Activated CD4-positive, alpha-beta memory T cell treated with anti-CD3 and anti-CD28 coated beads, Interleukin-2, amount 10 ng/mL, durations not matched to agents 7 days and 5 days (primary cell): Measurements from ENCODE around the gene ALB. TPM values are rescaled to one million over a fixed set of nuclear protein-coding genes. Genes with fewer than 3 reads are reported as not detected.

ENCODE experiments used
- CTCF ChIA-PET: fragments of 350-600 bp; sonication (Branson Sonifier 250); formaldehyde crosslinking; loops from one replicate; lab custom pipeline; 2021; ENCODE audit warnings: antibody characterized with exemption, inconsistent platforms; lab: Charles Lee
- POLR2A ChIA-PET: fragments of 350-600 bp; sonication (Branson Sonifier 250); formaldehyde crosslinking; loops from one replicate; lab custom pipeline; 2021; ENCODE audit warnings: antibody characterized with exemption; lab: Charles Lee
- DNase-seq: peaks from one replicate; pipeline ENCODE4 v3.0.0-alpha.2; 2020
- H3K27ac Mint-ChIP-seq: one replicate; pipeline ENCODE4 v1.8.0; 2021; ENCODE audit warnings: mild to moderate bottlenecking, mixed read lengths
- H3K27me3 Mint-ChIP-seq: one replicate; pipeline ENCODE4 v1.8.0; 2021; ENCODE audit warnings: mixed read lengths
- H3K36me3 Mint-ChIP-seq: one replicate; pipeline ENCODE4 v1.8.0; 2021; ENCODE audit warnings: low read depth, mixed read lengths
- H3K4me1 Mint-ChIP-seq: one replicate; pipeline ENCODE4 v1.8.0; 2021; ENCODE audit warnings: mixed read lengths
- H3K4me3 Mint-ChIP-seq: one replicate; pipeline ENCODE4 v1.8.0; 2021; ENCODE audit warnings: mild to moderate bottlenecking, mixed read lengths
- H3K9me3 Mint-ChIP-seq: one replicate; pipeline ENCODE4 v1.8.0; 2021; ENCODE audit warnings: mixed read lengths
- total RNA-seq, 2 experiments: library from RNA; stranded (reverse); gene quantifications; one replicate each; pipeline ENCODE4 v1.2.3, GENCODE V29; 2021

Gene ALB
- total RNA-seq, 2 experiments from 2014 or later: not detected

- Mint-ChIP-seq H3K4me3 (no peak overlapping the region), H3K9me3 (no peaks in the 10 kb centered on the region), H3K27ac (no peak overlapping the region), H3K27me3 (peaks cover 2% of the 10 kb centered on the region), H3K4me1 (no peaks in the 10 kb centered on the region), H3K36me3 (no peaks in the 10 kb centered on the region)
- no peak for DNase-seq
- CTCF ChIA-PET: no interaction called here
- POLR2A ChIA-PET: no interaction called here
Observed at GRCh38 chr4:73411731-73412414, 7.8 kb downstream of the ALB start.

DNA sequence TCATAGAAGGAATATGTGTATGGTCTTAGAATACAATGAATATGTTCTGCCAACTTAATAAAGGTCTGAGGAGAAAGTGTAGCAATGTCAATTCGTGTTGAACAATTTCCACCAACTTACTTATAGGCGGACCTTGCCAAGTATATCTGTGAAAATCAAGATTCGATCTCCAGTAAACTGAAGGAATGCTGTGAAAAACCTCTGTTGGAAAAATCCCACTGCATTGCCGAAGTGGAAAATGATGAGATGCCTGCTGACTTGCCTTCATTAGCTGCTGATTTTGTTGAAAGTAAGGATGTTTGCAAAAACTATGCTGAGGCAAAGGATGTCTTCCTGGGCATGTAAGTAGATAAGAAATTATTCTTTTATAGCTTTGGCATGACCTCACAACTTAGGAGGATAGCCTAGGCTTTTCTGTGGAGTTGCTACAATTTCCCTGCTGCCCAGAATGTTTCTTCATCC lies 9.2 kb downstream of the ALB start:
- H3K36me3 Mint-ChIP-seq: no peaks in the 10 kb centered on the region
- DNase-seq: no peak
- H3K27me3 Mint-ChIP-seq: peaks cover 2% of the 10 kb centered on the region
- H3K4me3 Mint-ChIP-seq: no peak overlapping the region
- no peak overlapping the region for H3K27ac Mint-ChIP-seq
- ChIA-PET CTCF (no interaction called here), POLR2A (no interaction called here)
- H3K4me1 Mint-ChIP-seq: no peaks in the 10 kb centered on the region
- no peaks in the 10 kb centered on the region for H3K9me3 Mint-ChIP-seq

DNA sequence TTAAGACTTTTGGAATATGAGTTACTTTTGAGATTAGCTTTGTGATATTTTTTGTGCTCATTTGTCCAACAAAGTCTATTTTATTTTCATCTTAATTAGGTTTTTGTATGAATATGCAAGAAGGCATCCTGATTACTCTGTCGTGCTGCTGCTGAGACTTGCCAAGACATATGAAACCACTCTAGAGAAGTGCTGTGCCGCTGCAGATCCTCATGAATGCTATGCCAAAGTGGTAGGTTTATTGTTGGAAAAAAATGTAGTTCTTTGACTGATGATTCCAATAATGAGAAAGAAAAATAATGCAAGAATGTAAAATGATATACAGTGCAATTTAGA lies 10.8 kb downstream of the ALB start:
- ChIA-PET CTCF (no interaction called here), POLR2A (no interaction called here)
- no peaks in the 10 kb centered on the region for H3K27me3 Mint-ChIP-seq
- no peaks in the 10 kb centered on the region for H3K4me1 Mint-ChIP-seq
- no peaks in the 10 kb centered on the region for H3K36me3 Mint-ChIP-seq
- no peak overlapping the region for H3K27ac Mint-ChIP-seq
- H3K9me3 Mint-ChIP-seq: no peaks in the 10 kb centered on the region
- H3K4me3 Mint-ChIP-seq: no peak overlapping the region
- no peak for DNase-seq

GRCh38 chr4:73415807-73416238 lies 11.7 kb downstream of the ALB start:
- CTCF ChIA-PET: no interaction called here
- POLR2A ChIA-PET: no interaction called here
- no peak overlapping the region for H3K27ac Mint-ChIP-seq
- no peak for DNase-seq
- no peak overlapping the region for H3K4me3 Mint-ChIP-seq
- no peaks in the 10 kb centered on the region for H3K27me3 Mint-ChIP-seq
- H3K9me3 Mint-ChIP-seq: no peaks in the 10 kb centered on the region
- no peaks in the 10 kb centered on the region for H3K36me3 Mint-ChIP-seq
- no peaks in the 10 kb centered on the region for H3K4me1 Mint-ChIP-seq

DNA sequence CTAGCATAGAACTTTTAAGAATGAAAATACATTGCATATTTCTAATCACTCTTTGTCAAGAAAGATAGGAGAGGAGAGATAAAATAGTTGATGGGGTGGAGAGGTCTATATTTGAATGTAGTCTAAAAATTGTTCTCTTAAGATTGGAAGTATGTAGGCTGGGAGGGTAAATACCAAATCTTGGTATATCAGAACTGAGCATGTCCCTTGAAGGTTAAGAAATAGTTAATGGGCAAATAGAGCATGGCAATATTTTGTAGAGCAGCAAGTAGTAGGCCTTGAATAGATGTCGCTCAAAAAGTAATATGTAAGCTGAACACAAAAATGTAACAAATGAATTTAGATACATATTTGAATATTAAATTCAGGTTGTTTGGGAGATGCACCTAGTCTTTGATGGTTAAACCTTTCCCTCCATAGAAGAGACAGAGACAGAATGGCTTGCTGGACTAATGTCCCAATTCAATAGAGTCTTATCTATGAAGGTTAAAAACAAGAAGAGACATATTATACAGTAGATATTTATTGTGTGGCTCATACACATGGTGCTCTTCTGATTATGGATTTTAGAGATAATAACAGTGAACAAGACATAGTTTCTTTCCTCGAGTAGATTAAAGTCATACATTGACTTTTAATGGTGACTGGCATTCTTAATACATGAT lies 12.5 kb downstream of the ALB start:
- Mint-ChIP-seq H3K4me3 (no peak overlapping the region), H3K27me3 (no peaks in the 10 kb centered on the region), H3K27ac (no peak overlapping the region), H3K36me3 (no peaks in the 10 kb centered on the region), H3K9me3 (no peaks in the 10 kb centered on the region), H3K4me1 (no peaks in the 10 kb centered on the region)
- DNase-seq: no peak
- CTCF ChIA-PET: no interaction called here
- POLR2A ChIA-PET: no interaction called here

DNA sequence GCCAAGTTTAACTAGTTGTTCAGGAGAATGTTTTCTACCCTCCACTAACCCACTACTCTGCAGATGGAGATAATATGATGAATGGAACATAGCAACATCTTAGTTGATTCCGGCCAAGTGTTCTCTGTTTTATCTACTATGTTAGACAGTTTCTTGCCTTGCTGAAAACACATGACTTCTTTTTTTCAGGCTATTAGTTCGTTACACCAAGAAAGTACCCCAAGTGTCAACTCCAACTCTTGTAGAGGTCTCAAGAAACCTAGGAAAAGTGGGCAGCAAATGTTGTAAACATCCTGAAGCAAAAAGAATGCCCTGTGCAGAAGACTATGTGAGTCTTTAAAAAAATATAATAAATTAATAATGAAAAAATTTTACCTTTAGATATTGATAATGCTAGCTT lies 13.3 kb downstream of the ALB start:
- no peaks in the 10 kb centered on the region for H3K36me3 Mint-ChIP-seq
- H3K9me3 Mint-ChIP-seq: no peaks in the 10 kb centered on the region
- no peaks in the 10 kb centered on the region for H3K27me3 Mint-ChIP-seq
- DNase-seq: no peak
- H3K27ac Mint-ChIP-seq: no peak overlapping the region
- POLR2A ChIA-PET: no interaction called here
- CTCF ChIA-PET: no interaction called here
- H3K4me1 Mint-ChIP-seq: no peaks in the 10 kb centered on the region
- H3K4me3 Mint-ChIP-seq: no peak overlapping the region

DNA sequence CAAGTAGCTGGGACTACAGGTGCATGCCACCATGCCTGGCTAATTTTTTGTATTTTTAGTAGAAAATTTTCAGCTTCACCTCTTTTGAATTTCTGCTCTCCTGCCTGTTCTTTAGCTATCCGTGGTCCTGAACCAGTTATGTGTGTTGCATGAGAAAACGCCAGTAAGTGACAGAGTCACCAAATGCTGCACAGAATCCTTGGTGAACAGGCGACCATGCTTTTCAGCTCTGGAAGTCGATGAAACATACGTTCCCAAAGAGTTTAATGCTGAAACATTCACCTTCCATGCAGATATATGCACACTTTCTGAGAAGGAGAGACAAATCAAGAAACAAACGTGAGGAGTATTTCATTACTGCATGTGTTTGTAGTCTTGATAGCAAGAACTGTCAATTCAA lies 13.9 kb downstream of the ALB start:
- Mint-ChIP-seq H3K4me1 (no peaks in the 10 kb centered on the region), H3K9me3 (no peaks in the 10 kb centered on the region), H3K27me3 (no peaks in the 10 kb centered on the region), H3K4me3 (no peak overlapping the region), H3K36me3 (no peaks in the 10 kb centered on the region), H3K27ac (no peak overlapping the region)
- CTCF ChIA-PET: no interaction called here
- no peak for DNase-seq
- POLR2A ChIA-PET: no interaction called here

DNA sequence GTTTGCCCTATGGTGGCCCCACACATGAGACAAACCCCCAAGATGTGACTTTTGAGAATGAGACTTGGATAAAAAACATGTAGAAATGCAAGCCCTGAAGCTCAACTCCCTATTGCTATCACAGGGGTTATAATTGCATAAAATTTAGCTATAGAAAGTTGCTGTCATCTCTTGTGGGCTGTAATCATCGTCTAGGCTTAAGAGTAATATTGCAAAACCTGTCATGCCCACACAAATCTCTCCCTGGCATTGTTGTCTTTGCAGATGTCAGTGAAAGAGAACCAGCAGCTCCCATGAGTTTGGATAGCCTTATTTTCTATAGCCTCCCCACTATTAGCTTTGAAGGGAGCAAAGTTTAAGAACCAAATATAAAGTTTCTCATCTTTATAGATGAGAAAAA lies 14.6 kb downstream of the ALB start:
- no peaks in the 10 kb centered on the region for H3K36me3 Mint-ChIP-seq
- no peaks in the 10 kb centered on the region for H3K9me3 Mint-ChIP-seq
- no peaks in the 10 kb centered on the region for H3K27me3 Mint-ChIP-seq
- no peak overlapping the region for H3K4me3 Mint-ChIP-seq
- no peak for DNase-seq
- POLR2A ChIA-PET: no interaction called here
- no peak overlapping the region for H3K27ac Mint-ChIP-seq
- CTCF ChIA-PET: no interaction called here
- no peaks in the 10 kb centered on the region for H3K4me1 Mint-ChIP-seq

GRCh38 chr4:73419106-73420038 lies 15.3 kb downstream of the ALB start:
- H3K4me3 Mint-ChIP-seq: no peak overlapping the region
- no peak overlapping the region for H3K27ac Mint-ChIP-seq
- no peaks in the 10 kb centered on the region for H3K36me3 Mint-ChIP-seq
- DNase-seq: no peak
- ChIA-PET CTCF (interaction anchor here (0.6 kb wide), 1 partner anchor 1548 kb away, joined by 3 read pairs; no protein-coding TSS in a partner anchor), POLR2A (no interaction called here)
- H3K9me3 Mint-ChIP-seq: no peaks in the 10 kb centered on the region
- no peaks in the 10 kb centered on the region for H3K27me3 Mint-ChIP-seq
- H3K4me1 Mint-ChIP-seq: no peaks in the 10 kb centered on the region

DNA sequence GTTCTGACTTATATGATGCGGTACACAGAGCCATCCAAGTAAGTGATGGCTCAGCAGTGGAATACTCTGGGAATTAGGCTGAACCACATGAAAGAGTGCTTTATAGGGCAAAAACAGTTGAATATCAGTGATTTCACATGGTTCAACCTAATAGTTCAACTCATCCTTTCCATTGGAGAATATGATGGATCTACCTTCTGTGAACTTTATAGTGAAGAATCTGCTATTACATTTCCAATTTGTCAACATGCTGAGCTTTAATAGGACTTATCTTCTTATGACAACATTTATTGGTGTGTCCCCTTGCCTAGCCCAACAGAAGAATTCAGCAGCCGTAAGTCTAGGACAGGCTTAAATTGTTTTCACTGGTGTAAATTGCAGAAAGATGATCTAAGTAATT lies 16.5 kb downstream of the ALB start:
- ChIA-PET POLR2A (no interaction called here), CTCF (no interaction called here)
- no peaks in the 10 kb centered on the region for H3K36me3 Mint-ChIP-seq
- no peaks in the 10 kb centered on the region for H3K27me3 Mint-ChIP-seq
- no peak overlapping the region for H3K4me3 Mint-ChIP-seq
- no peak for DNase-seq
- H3K9me3 Mint-ChIP-seq: no peaks in the 10 kb centered on the region
- no peak overlapping the region for H3K27ac Mint-ChIP-seq
- H3K4me1 Mint-ChIP-seq: no peaks in the 10 kb centered on the region

- H3K27me3 Mint-ChIP-seq: no peaks in the 10 kb centered on the region
- DNase-seq: no peak
- ChIA-PET CTCF (no interaction called here), POLR2A (no interaction called here)
- no peaks in the 10 kb centered on the region for H3K4me1 Mint-ChIP-seq
- H3K36me3 Mint-ChIP-seq: no peaks in the 10 kb centered on the region
- H3K4me3 Mint-ChIP-seq: no peak overlapping the region
- no peaks in the 10 kb centered on the region for H3K9me3 Mint-ChIP-seq
- H3K27ac Mint-ChIP-seq: no peak overlapping the region
Observed at GRCh38 chr4:73421708-73422457, 17.8 kb downstream of the ALB start.

GRCh38 chr4:73422458-73422752 lies 18.3 kb downstream of the ALB start:
- Mint-ChIP-seq H3K4me1 (no peaks in the 10 kb centered on the region), H3K27me3 (no peaks in the 10 kb centered on the region), H3K9me3 (no peaks in the 10 kb centered on the region), H3K27ac (no peak overlapping the region), H3K36me3 (no peaks in the 10 kb centered on the region), H3K4me3 (no peak overlapping the region)
- CTCF ChIA-PET: no interaction called here
- DNase-seq: no peak
- POLR2A ChIA-PET: no interaction called here

DNA sequence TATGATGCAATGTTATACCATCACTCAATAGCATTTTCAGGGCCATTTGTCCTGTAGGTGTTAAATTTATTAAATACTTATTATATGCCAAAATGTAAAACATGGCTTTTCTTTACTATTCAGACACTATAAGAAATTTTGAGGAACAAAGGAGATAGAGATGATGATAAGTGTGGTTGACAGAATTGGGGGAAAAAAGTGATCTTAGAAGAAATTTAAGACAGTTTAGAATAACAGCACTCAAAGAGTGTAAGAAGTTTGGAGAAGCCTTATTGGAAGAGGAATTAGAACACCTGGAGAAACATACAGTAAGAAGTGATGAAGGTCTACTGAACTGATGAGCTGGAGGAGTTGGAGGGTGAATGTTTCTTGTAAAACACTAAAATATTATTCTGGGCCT lies 19.1 kb downstream of the ALB start:
- ChIA-PET CTCF (no interaction called here), POLR2A (no interaction called here)
- Mint-ChIP-seq H3K27ac (no peak overlapping the region), H3K9me3 (no peaks in the 10 kb centered on the region), H3K4me1 (no peaks in the 10 kb centered on the region), H3K27me3 (no peaks in the 10 kb centered on the region), H3K4me3 (no peak overlapping the region), H3K36me3 (no peaks in the 10 kb centered on the region)
- no peak for DNase-seq
